Astrocyte (in vitro differentiated cells and primary cell): Measurements from ENCODE around the gene DTWD2. TPM values are rescaled to one million over a fixed set of nuclear protein-coding genes. Genes with fewer than 3 reads are reported as not detected.
A peak's percentile ranks its signal among the peaks of the same experiment; 100 is the strongest.

Source experiments
- DNase-seq: peaks from one replicate; pipeline ENCODE4 v3.0.0-alpha.2; 2010; ENCODE audit warnings: low read depth
- FAIRE-seq: peaks from 2 replicates; lab custom pipeline; 2011; peaks lifted over from hg19 to GRCh38; lab: Jason Lieb, UNC
- H2AFZ ChIP-seq: 2 replicates; pipeline ENCODE4 v1.6.0; 2012; ENCODE audit warnings: low read depth, low read length, inconsistent platforms
- H3K27ac ChIP-seq: 2 replicates; pipeline ENCODE4 v1.5.1; 2011; ENCODE audit warnings: low read depth, low read length, inconsistent platforms
- H3K27me3 ChIP-seq: 2 replicates; pipeline ENCODE4 v1.6.0; 2011; ENCODE audit warnings: low read length, inconsistent platforms; ENCODE audit not compliant: insufficient read depth
- H3K36me3 ChIP-seq: 2 replicates; pipeline ENCODE4 v1.5.1; 2011; ENCODE audit warnings: low read length, inconsistent platforms; ENCODE audit not compliant: insufficient read depth
- H3K4me1 ChIP-seq: 2 replicates; pipeline ENCODE4 v1.5.1; 2011; ENCODE audit warnings: low read length, inconsistent platforms; ENCODE audit not compliant: insufficient read depth
- H3K4me2 ChIP-seq: 2 replicates; pipeline ENCODE4 v1.6.0; 2012; ENCODE audit warnings: low read length, inconsistent platforms
- H3K4me3 ChIP-seq: 2 replicates; pipeline ENCODE4 v1.5.1; 2011; ENCODE audit warnings: low read depth, mild to moderate bottlenecking, low read length, inconsistent platforms; ENCODE audit not compliant: insufficient read depth
- H3K79me2 ChIP-seq: 2 replicates; pipeline ENCODE4 v1.6.0; 2012; ENCODE audit warnings: mild to moderate bottlenecking, low read length, inconsistent platforms; ENCODE audit not compliant: insufficient read depth
- H3K9ac ChIP-seq: 2 replicates; pipeline ENCODE4 v1.6.0; 2012; ENCODE audit warnings: mild to moderate bottlenecking, low read length, inconsistent platforms
- H3K9me3 ChIP-seq: 2 replicates; pipeline ENCODE4 v1.5.1; 2012; ENCODE audit warnings: low read depth, mild to moderate bottlenecking, low read length, inconsistent platforms; ENCODE audit not compliant: insufficient read depth
- H4K20me1 ChIP-seq: 2 replicates; pipeline ENCODE4 v1.6.0; 2012; ENCODE audit warnings: low read length, inconsistent platforms; ENCODE audit not compliant: insufficient read depth
- H3K27ac Mint-ChIP-seq: one replicate; pipeline ENCODE4 v1.8.0; 2021; ENCODE audit warnings: mild to moderate bottlenecking, mixed read lengths; ENCODE audit not compliant: unreplicated experiment
- H3K27me3 Mint-ChIP-seq: one replicate; pipeline ENCODE4 v1.8.0; 2021; ENCODE audit warnings: low read depth, mixed read lengths; ENCODE audit not compliant: unreplicated experiment
- H3K36me3 Mint-ChIP-seq: one replicate; pipeline ENCODE4 v1.8.0; 2021; ENCODE audit warnings: low read depth, mixed read lengths; ENCODE audit not compliant: unreplicated experiment
- H3K4me1 Mint-ChIP-seq: one replicate; pipeline ENCODE4 v1.8.0; 2021; ENCODE audit warnings: low read depth, mixed read lengths; ENCODE audit not compliant: unreplicated experiment
- H3K4me3 Mint-ChIP-seq: one replicate; pipeline ENCODE4 v1.8.0; 2021; ENCODE audit warnings: mild to moderate bottlenecking, moderate library complexity, mixed read lengths; ENCODE audit not compliant: unreplicated experiment
- H3K9me3 Mint-ChIP-seq: one replicate; pipeline ENCODE4 v1.8.0; 2021; ENCODE audit warnings: mild to moderate bottlenecking, mixed read lengths; ENCODE audit not compliant: unreplicated experiment
- CTCF ChIP-seq: IDR thresholded peaks from 2 replicates; pipeline ENCODE4 v1.5.1; 2011; ENCODE audit warnings: low read depth, mild to moderate bottlenecking, inconsistent platforms, low read length, moderate library complexity; ENCODE audit not compliant: insufficient read depth
- EZH2 ChIP-seq: IDR thresholded peaks from 2 replicates; pipeline ENCODE4 v1.6.1; 2012; ENCODE audit warnings: mild to moderate bottlenecking, low read length, inconsistent platforms; ENCODE audit not compliant: insufficient read depth
- total RNA-seq: library from RNA; stranded (reverse); gene quantifications from 2 replicates; pipeline ENCODE4 v1.2.1, GENCODE V29; 2021

The DTWD2 gene
- total RNA-seq, 1 donor from 2014 or later = 4.9 TPM

GRCh38 chr5:118933703-118934102 lies 54.6 kb downstream of the DTWD2 start:
- TF ChIP-seq CTCF (no peak), EZH2 (no peak)
- Histone ChIP-seq H3K79me2 (no peaks in the 10 kb centered on the region), H3K9ac (no peak overlapping the region), H3K4me2 (no peak overlapping the region), H2AFZ (no peak overlapping the region), H4K20me1 (no peaks in the 10 kb centered on the region), H3K9me3 (no peaks in the 10 kb centered on the region), H3K27ac (no peak overlapping the region), H3K4me3 (no peak overlapping the region), H3K27me3 (no peaks in the 10 kb centered on the region), H3K36me3 (no peaks in the 10 kb centered on the region), H3K4me1 (no peaks in the 10 kb centered on the region)
- H3K9me3 Mint-ChIP-seq = no peaks in the 10 kb centered on the region
- H3K27ac Mint-ChIP-seq = no peak overlapping the region
- peaks cover 8% of the 10 kb centered on the region for H3K4me1 Mint-ChIP-seq
- FAIRE-seq (no peak), DNase-seq (no peak)
- H3K4me3 Mint-ChIP-seq = no peak overlapping the region
- no peaks in the 10 kb centered on the region for H3K27me3 Mint-ChIP-seq
- no peaks in the 10 kb centered on the region for H3K36me3 Mint-ChIP-seq

- Histone ChIP-seq H2AFZ (no peak overlapping the region), H3K9ac (no peak overlapping the region), H3K27me3 (no peaks in the 10 kb centered on the region), H3K27ac (no peak overlapping the region), H3K4me1 (no peaks in the 10 kb centered on the region), H3K79me2 (no peaks in the 10 kb centered on the region), H3K4me3 (no peak overlapping the region), H3K4me2 (no peak overlapping the region), H3K9me3 (no peaks in the 10 kb centered on the region), H4K20me1 (no peaks in the 10 kb centered on the region), H3K36me3 (no peaks in the 10 kb centered on the region)
- Mint-ChIP-seq H3K27me3 (no peaks in the 10 kb centered on the region), H3K27ac (no peak overlapping the region), H3K9me3 (no peaks in the 10 kb centered on the region), H3K36me3 (no peaks in the 10 kb centered on the region), H3K4me1 (no peaks in the 10 kb centered on the region), H3K4me3 (no peak overlapping the region)
- FAIRE-seq (peak; percentile 32), DNase-seq (no peak)
- TF ChIP-seq EZH2 = no peak
- no peak for TF ChIP-seq CTCF
Measured at GRCh38 chr5:118931564-118931963, 56.8 kb downstream of the DTWD2 start.

- DNase-seq (no peak), FAIRE-seq (no peak)
- no peak overlapping the region for H3K27ac Mint-ChIP-seq
- Histone ChIP-seq H3K79me2 (no peaks in the 10 kb centered on the region), H4K20me1 (no peaks in the 10 kb centered on the region), H3K27me3 (no peaks in the 10 kb centered on the region), H3K4me3 (no peak overlapping the region), H3K27ac (no peak overlapping the region), H3K9ac (no peak overlapping the region), H3K4me1 (no peaks in the 10 kb centered on the region), H3K4me2 (no peak overlapping the region), H3K9me3 (no peaks in the 10 kb centered on the region), H3K36me3 (no peaks in the 10 kb centered on the region), H2AFZ (no peak overlapping the region)
- no peaks in the 10 kb centered on the region for H3K36me3 Mint-ChIP-seq
- no peaks in the 10 kb centered on the region for H3K4me1 Mint-ChIP-seq
- no peaks in the 10 kb centered on the region for H3K27me3 Mint-ChIP-seq
- H3K4me3 Mint-ChIP-seq = no peak overlapping the region
- TF ChIP-seq EZH2 (no peak), CTCF (no peak)
- no peaks in the 10 kb centered on the region for H3K9me3 Mint-ChIP-seq
Measured at GRCh38 chr5:118924006-118924389, 64.3 kb downstream of the DTWD2 start.
